Breast epithelium (tissue), 4 donors: Measurements from ENCODE around the gene PATJ. TPM values are rescaled to one million over a fixed set of nuclear protein-coding genes. Genes with fewer than 3 reads are reported as not detected.

Experiments
- DNase-seq, 2 donors: peaks; one replicate each; pipeline ENCODE4 v3.0.0-alpha.2; 2019; ENCODE audit warnings: low spot score in 2 of 2
- H3K27ac ChIP-seq, 2 donors: fragments of 200-600 bp; sonication (generic) in 1 of 2; one replicate each; pipeline ENCODE4 v1.5.1; 2016 to 2019; ENCODE audit warnings: mild to moderate bottlenecking in 1 of 2
- H3K27me3 ChIP-seq, 2 donors: fragments of 200-600 bp; sonication (generic) in 1 of 2; one replicate each; pipeline versions ENCODE4 v1.5.1 to v1.6.0; 2017 to 2019; ENCODE audit warnings: control low read depth in 1 of 2, mild to moderate bottlenecking in 1 of 2
- H3K36me3 ChIP-seq: fragments of 200-600 bp; one replicate; pipeline ENCODE4 v1.5.1; 2019
- H3K4me1 ChIP-seq, 2 donors: fragments of 200-600 bp; sonication (generic); one replicate each; pipeline ENCODE4 v1.5.1; 2016 to 2019; ENCODE audit warnings: control low read depth in 1 of 2
- H3K4me3 ChIP-seq, 3 donors: fragments of 200-600 bp; sonication (generic); 1 replicate in 2 of 3; 2 replicates in 1 of 3; pipeline ENCODE4 v1.5.1; 2016 to 2019; ENCODE audit warnings: mild to moderate bottlenecking in 3 of 3, moderate library complexity in 2 of 3
- H3K9me3 ChIP-seq, 2 donors: fragments of 200-600 bp; sonication (generic) in 1 of 2; one replicate each; pipeline ENCODE4 v1.5.1; 2016 to 2019; ENCODE audit warnings: control low read depth in 1 of 2
- CTCF ChIP-seq, 3 donors: fragments of 450-650 bp; IDR thresholded peaks; one replicate each; pipeline ENCODE4 v1.5.1; 2016 to 2017; ENCODE audit warnings: antibody characterized with exemption in 3 of 3, mild to moderate bottlenecking in 3 of 3, moderate library complexity in 3 of 3
- POLR2A ChIP-seq: fragments of 450-650 bp; IDR thresholded peaks from one replicate; pipeline ENCODE4 v1.6.1; 2016; ENCODE audit warnings: antibody characterized with exemption, mild to moderate bottlenecking, moderate library complexity
- POLR2AphosphoS5 ChIP-seq, 3 donors: sonication (generic); formaldehyde crosslinking; IDR thresholded peaks; one replicate each; pipeline ENCODE4 v1.6.1; 2017; ENCODE audit warnings: antibody characterized with exemption in 3 of 3
- intact Hi-C: fragments of 100-400 bp; cut with DNase I; formaldehyde crosslinking; loops from one replicate; pipeline ENCODE4 v1.15.1; 2023; ENCODE audit warnings: low total_unique reads
- total RNA-seq, 3 donors: library from RNA; depleted of rRNA; stranded (reverse); fragments of >200 nt; gene quantifications; one replicate each; pipeline ENCODE4 v1.1.0, GENCODE V29; 2016

The PATJ gene
- total RNA-seq, 3 donors from 2014 or later, result 20.8 to 193 (median 129) TPM

GRCh38 chr1:62071695-62072094, 329.4 kb downstream of the PATJ start:
- no peak for DNase-seq
- Histone ChIP-seq H3K4me1 (no peaks in the 10 kb centered on the region), H3K9me3 (no peaks in the 10 kb centered on the region), H3K27ac (no peak overlapping the region), H3K4me3 (no peak overlapping the region), H3K27me3 (no peaks in the 10 kb centered on the region), H3K36me3 (no peaks in the 10 kb centered on the region)
- intact Hi-C loops, result no loop called here
- TF ChIP-seq POLR2A (no peak), POLR2AphosphoS5 (IDR thresholded peaks at IDR 0.05) (no peak), CTCF (IDR thresholded peaks at IDR 0.05) (no peak)

DNA sequence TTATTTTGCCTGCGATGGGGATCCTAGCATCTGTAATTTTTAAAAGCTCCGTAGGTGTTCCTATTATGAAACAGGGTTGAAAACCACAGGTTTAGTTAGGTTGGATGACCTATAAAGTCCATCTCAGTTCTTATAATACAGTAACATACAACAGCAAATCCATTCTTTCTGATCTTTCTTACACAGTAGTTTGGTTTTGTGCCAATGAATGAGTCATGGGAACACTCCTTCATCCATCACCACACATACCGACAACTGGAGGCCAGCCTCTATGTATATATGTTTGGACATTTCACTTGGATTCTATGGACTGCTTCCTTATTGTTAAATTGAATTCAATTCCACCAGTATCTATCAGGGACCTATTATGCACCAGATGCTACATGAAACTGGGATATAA, 334.0 kb downstream of the PATJ start:
- no peak for TF ChIP-seq POLR2A
- TF ChIP-seq POLR2AphosphoS5 (IDR thresholded peaks at IDR 0.05), result no peak
- no peak for TF ChIP-seq CTCF (IDR thresholded peaks at IDR 0.05)
- DNase-seq, result no peak
- Histone ChIP-seq H3K27me3 (no peaks in the 10 kb centered on the region), H3K36me3 (no peaks in the 10 kb centered on the region), H3K4me1 (no peaks in the 10 kb centered on the region), H3K27ac (no peak overlapping the region), H3K4me3 (no peak overlapping the region), H3K9me3 (no peaks in the 10 kb centered on the region)
- intact Hi-C loops, result no loop called here

- TF ChIP-seq POLR2A (no peak), CTCF (IDR thresholded peaks at IDR 0.05) (no peak), POLR2AphosphoS5 (IDR thresholded peaks at IDR 0.05) (no peak)
- Histone ChIP-seq H3K9me3 (no peaks in the 10 kb centered on the region), H3K36me3 (no peaks in the 10 kb centered on the region), H3K27me3 (no peaks in the 10 kb centered on the region), H3K4me3 (no peak overlapping the region), H3K27ac (no peak overlapping the region), H3K4me1 (no peaks in the 10 kb centered on the region)
- intact Hi-C loops, result no loop called here
- no peak for DNase-seq
These were observed 335.5 kb downstream of the PATJ start for GRCh38 chr1:62077821-62078220.

GRCh38 chr1:62082456-62083363, 340.4 kb downstream of the PATJ start:
- H3K27me3 ChIP-seq, result no peaks in the 10 kb centered on the region
- intact Hi-C loops, result no loop called here
- no peaks in the 10 kb centered on the region for H3K36me3 ChIP-seq
- H3K9me3 ChIP-seq, result no peaks in the 10 kb centered on the region
- TF ChIP-seq POLR2AphosphoS5 (IDR thresholded peaks at IDR 0.05) (no peak), CTCF (IDR thresholded peaks at IDR 0.05) (peak in 2 of 3 donors; percentile 38 to 66)
- H3K4me3 ChIP-seq, result no peak overlapping the region
- H3K4me1 ChIP-seq, result no peaks in the 10 kb centered on the region
- no peak overlapping the region for H3K27ac ChIP-seq
- no peak for DNase-seq

DNA sequence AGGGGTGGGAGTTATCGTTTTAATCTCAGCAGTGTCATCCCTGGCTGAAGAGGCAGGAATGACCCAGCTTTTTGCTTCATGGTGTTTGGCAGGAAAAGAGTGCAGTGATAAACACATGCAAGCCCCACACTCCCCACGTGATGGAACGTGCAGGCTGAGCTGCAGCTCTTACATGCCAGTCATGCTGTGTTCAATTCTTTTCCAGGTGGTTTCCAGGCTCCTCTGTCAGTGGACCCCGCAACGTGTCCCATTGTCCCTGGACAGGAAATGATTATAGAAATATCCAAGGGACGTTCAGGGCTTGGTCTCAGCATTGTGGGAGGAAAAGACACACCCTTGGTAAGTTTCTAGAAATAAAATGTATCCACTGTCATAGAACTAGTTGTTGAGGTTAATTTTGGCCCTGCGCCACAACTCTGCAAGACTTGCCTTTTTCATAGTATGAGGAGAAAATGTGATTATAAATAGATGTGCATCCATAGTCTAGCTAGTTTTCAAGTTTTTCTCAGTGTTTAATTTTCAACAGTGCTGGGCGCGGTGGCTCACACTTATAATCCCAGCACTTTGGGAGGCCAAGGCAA, 342.1 kb downstream of the PATJ start:
- TF ChIP-seq POLR2AphosphoS5 (IDR thresholded peaks at IDR 0.05), result no peak
- H3K27ac ChIP-seq, result no peak overlapping the region
- no peaks in the 10 kb centered on the region for H3K4me1 ChIP-seq
- no peak overlapping the region for H3K4me3 ChIP-seq
- H3K27me3 ChIP-seq, result no peaks in the 10 kb centered on the region
- H3K36me3 ChIP-seq, result no peaks in the 10 kb centered on the region
- H3K9me3 ChIP-seq, result no peaks in the 10 kb centered on the region
- intact Hi-C loops, result no loop called here
- no peak for DNase-seq
